NCI-H2081 (cell line): ENCODE data around the gene OR51B6.
"Not testable (repeated sequence)": the region's sequence is repeated elsewhere in the genome, so short reads cannot be mapped to it uniquely, and the experiment has no call there.

Experiments used
- DNase-seq, 2 experiments: peaks; one replicate each; lab custom pipeline; 2025; lab: John Stamatoyannopoulos, UW

The OR51B6 gene, protein sequence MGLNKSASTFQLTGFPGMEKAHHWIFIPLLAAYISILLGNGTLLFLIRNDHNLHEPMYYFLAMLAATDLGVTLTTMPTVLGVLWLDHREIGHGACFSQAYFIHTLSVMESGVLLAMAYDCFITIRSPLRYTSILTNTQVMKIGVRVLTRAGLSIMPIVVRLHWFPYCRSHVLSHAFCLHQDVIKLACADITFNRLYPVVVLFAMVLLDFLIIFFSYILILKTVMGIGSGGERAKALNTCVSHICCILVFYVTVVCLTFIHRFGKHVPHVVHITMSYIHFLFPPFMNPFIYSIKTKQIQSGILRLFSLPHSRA

DNA sequence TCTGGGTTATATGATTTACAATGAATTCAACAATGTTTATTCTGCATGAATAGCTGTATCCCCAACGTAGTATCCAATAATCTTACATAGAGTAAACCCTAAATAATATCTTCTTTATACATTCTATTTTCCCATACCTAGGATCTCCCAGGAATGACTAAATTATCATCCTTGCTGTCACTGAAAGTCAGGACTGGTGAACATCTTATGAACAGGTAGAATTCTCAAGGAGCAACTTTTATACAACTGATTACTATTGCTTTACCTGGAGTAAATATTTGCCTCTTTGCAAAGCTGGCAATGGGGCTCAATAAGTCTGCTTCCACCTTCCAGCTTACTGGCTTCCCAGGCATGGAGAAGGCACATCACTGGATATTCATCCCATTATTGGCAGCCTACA lies at the start of gene OR51B6:
OR51B6 (plus strand) TSS at position 301 of the 400 bp plus-strand sequence; CDS start at position 301, 0 bp downstream.
- DNase-seq, result no peak

DNA sequence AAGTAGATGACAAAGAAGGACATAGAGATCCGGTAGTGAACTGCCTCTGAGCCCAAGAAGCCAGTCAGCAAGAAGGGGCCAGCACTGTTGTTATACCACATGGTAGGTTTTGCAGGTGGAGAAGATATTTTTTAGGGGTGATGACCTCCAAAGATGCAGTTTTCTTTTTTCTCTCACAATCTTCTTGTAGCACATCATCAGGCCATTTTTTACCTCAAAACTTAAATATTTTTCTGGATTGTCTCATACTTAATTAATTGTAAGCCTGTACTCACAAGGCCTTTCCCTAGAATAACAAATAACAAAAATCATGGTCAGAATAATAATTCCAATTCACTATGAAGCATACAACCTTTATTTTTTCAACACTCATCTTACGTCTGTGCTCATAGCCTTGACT lies 49.5 kb upstream of the OR51B6 start, which contains the start of gene OR51B4:
OR51B4 (minus strand) TSS at position 101 of the 400 bp plus-strand sequence; CDS start at position 101, 0 bp downstream.
- DNase-seq, result no peak

DNA sequence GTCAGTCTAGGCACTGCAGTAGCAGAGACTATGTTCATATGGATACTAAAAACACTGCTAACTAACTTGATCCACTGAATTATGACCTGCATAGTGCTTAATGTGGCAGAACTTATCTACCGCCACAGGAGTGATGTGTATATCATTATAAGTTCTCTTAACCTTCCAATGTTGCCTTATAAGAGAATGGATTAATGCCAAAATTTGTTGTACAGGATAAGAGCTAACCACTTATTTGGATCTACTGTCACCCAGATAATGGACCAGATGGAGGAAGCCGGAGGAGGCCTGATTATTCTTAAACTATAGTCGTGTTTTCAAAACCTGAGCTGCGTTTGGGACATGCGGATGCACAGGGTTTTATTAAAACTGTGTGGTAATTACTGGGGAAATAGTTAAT lies 47.7 kb upstream of the OR51B6 start:
- DNase-seq, result no peak

DNA sequence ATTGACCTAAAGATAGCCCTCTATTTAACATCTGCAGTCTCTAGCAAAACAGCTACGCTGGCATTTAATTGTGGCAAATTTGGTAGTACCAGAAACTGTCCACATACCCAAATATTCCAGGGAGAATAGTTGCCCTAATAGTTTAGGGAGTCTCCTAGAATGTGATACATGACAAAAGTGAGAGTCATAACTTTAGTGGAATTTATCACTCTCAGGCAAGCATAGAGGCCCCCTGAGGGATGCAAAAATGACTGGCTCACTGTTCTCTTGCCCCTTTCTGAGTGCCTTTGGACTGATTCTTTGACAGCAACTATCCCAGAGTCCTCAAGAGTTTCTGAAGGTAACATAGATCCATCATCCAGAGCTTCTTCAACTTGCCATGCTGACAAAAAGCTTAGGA lies 47.3 kb upstream of the OR51B6 start:
- DNase-seq, result no peak

DNA sequence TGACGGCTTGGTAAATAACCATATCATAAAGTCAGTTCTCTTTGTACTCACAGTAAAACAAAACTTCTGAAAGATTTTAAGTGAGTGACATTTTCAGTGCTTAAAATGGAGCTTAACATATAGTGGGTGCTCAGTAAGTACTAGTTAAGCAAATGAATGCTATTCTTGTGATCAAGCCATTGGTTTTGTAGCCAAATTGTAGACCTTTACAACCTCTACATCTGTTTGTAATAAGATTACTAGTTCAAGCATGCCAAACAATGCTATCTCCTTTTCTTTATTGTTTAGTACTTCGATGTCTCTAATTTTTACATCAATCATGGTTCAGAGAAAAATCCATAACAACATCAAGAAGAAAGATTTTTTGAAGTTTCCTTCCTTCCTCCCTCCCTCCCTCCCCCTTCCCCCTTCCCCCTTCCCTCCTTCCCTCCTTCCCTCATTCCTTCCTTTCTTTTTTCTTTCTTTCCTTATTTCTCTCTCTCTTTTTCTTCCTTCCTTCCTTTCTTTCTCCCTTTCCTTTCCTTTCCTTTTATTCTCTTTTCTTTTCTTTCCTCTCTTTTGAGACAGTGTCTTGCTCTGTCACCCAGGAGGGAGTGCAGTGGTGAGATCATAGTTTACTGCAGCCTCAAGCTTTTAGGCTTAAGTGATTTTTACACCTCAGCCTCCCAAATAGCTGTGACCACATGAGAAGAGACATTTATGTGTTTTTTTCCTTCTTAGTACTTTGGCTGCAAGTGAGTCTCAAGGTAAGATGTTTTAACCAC lies 43.9 kb upstream of the OR51B6 start:
- DNase-seq, result no peak

DNA sequence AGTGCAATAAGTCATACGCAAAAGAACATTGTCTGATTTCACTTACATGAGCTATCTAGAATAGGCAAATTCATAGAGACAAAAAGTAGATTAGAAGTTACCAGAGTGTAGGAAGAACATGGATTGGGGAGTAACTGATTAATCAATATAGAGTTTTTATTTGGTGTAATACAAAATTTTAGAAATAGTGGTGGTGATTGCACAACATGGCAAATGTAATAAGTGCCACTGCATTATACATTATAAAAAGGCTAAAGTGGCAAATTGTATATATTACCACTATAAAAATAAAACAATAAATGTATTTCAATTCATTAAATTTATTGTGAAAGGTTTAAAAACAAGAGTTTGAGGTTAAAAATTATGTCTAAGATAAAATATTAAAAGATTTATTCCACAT lies 40.9 kb upstream of the OR51B6 start:
- DNase-seq, result no peak

DNA sequence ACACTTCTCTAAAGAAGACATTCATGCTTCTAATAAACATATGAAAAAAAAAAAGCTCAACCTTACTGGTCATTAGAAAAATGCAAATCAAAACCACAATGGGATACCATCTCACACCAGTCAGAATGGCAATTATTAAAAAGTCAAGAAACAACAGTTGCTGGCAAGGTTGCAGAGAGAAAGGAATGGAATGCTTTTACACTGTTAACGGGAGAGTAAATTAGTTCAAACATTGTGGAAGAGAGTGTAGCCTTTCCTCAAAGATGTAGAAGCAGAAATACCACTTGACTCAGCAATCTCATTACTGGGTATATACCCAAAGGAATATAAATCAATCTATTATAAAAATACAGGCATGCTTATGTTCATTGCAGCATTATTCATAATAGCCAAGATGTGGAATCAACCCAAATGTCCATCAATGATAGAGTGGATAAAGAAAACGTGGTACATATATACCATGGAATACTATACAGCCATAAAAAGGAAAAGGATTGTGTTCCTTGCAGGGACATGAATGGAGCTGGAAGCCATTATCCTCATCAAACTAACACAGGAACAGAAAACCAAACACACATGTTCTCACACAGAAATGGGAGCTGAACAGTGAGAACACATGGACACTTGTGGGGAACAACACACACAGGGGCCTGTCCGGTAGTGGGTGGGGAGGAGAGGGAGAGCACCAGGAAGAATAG lies 37.8 kb upstream of the OR51B6 start:
- not testable (repeated sequence) for DNase-seq

DNA sequence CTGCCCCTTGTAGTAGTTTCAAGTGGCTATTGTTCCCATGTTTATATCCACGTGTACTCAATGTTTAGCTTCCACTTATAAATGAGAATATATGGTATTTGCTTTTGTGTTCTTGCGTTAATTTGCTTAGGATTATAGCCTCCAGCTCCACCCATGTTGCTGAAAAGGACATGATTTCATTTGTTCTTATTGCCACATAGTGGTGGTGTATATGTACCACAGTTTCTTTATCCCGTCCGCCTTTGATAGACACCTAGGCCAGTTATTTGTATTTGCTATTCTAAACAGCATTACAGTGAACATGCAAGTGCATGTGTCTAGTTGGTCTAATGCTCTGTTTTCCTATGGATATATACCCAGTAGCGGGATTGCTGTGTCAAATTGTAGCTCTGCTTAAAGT lies 34.0 kb upstream of the OR51B6 start:
- DNase-seq, result no peak

DNA sequence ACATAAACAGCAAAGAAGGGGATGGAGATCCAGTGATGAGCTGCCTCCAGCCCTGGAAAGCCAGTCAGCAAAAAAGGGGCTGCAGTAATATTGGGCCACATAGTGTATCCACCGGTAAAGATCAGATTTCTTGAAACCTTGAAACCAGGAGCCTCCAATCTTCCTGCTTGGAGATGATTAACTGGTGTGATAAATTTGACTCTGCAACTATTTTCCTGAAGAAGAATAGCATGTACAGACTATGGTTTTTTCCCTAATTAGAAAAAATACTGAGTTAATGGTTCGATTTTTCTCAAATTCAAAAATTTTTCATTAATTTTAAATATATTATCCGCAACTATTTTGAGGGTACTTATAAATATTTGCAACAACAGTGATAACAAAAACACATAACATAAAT lies 27.1 kb upstream of the OR51B6 start, which contains the start of gene OR51B2:
OR51B2 (minus strand) TSS at position 101 of the 400 bp plus-strand sequence; CDS start at position 101, 0 bp downstream.
- DNase-seq, result no peak

DNA sequence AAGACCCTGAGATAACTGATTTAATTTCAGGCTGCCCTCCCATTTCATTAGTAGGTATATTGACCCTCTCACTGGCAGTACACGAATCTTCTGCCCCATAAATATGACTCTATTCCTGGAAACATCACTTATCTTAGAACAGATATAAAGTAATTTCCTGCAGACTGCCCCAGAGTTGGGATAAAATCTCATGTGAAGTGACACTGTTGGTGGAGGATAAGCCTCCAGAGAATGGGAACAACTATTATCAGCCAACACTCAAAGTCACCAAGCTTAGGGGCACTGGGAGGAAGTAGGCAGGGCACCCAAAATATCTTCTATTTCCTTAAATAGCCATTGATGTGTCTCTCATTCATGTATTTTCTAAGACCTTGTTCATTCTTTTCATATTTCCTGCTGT lies 16.1 kb upstream of the OR51B6 start:
- no peak for DNase-seq

DNA sequence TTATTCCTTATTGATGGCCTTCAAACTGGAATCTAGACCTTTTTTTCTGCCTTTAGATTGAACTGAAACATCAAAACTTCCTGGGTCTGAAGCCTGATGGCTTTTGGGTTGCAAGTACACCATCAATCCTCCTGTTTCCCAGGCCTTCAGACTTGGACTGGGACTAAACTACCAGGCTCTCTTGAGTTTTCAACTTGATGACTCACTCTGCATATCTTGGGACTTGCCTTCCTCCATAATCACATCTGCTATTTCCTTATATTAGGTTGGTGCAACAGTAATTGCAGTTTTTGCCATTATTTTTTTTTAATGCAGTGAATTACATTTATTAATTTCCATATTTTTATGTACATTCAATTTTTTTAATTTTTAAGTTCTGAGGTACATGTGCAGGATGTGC lies 15.0 kb upstream of the OR51B6 start:
- DNase-seq, result no peak

DNA sequence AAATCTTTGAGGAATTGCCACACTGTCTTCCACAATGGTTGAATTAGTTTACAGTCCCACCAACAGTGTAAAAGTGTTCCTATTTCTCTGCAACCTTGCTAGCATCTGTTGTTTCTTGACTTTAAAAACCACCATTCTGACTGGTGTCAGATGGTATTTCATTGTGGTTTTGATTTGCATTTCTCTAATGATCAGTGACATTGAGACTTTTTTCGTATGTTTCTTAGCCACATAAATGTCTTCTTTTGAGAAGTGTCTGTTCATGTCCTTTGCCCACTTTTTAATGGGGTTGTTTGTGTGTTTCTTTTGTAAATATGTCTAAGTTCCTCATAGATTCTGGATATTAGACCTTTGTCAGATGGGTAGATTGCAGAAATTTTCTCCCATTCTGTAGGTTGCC lies 14.1 kb upstream of the OR51B6 start:
- DNase-seq, result not testable (repeated sequence)

DNA sequence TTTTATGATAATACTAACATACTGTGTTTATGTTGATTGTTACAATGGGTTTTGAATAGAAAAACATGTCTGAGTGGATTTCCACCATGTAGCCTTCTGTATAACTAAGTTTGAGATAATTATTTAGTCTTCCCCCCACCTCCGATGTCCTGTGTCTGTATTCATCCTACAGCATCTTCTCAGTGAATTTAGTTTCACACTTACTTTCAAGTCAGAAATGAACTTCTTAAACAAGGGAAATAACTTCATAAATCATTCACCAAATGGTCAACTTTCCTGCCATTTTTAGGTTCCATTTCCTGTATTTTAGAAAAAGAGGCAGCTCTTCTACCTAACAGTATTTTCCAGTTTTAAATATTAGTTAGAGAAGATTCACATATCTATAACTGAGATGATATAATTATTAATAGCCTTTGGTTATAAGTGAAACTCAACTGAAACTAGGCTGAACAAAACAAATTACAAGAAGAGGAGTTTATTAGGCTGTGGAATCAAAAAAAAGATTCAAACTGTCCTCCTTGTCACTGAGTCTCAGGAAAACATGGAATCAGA lies 11.5 kb upstream of the OR51B6 start:
- DNase-seq, result no peak

DNA sequence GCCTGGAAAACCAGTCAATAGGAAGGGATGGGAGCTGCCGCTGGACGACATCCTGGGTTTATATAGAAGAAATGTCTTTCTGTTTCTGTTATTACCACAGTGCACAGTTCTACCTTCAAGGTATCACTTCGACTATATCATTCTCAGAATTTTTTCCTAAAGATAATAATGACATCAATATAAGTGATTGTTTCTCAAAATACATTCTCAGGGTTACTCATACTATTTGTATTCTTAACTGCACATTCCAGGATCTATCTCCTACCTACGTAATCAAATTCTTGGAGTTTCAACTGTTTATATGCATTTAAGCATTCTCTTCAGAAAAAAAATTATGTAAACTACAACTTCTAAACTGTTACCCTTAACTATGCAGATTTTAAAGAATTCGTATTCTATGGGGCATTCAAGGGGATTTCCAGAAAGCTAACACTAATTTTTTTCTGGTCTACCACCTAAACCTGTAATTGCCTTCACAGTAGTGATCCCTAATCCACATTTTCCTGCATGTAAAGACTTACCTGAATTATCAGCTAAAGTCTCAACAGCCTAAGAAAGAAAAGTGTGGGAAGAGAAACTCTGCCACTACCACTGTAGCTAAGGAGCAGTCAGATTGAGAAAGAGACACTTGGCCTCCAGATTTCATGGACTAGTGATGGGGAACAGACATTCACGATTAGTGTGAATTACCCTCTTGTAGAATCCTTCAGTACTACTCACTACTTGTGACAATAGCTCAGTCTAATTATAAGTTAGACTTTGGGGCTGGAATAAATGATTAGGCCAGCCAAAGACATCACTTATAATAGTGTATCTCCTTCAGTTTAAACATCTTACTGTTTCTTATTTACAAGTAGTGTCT lies 7.6 kb upstream of the OR51B6 start, which contains the start of gene OR51B5:
OR51B5 (minus strand) TSS at position 51 of the 862 bp plus-strand sequence; CDS start at position 51, 0 bp downstream.
- DNase-seq, result no peak

DNA sequence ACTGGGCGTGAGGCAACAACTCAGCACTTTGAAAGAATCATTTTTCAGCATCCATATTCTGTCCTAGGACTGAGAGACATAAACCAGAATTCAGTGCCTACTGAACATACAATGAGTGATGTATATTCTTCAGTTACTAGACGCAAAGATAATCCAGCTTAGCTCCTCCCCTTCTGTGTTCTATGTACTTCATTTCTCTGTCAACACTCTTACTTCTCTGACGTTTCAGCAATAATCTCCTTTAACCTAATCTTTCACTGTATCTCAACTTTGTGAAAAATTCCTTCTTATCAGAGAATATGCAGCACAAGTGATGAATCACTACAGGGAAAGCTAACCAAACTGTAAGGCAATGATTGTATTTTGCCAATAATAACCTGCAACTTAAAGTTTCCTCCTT lies 5.5 kb upstream of the OR51B6 start:
- DNase-seq, result no peak

DNA sequence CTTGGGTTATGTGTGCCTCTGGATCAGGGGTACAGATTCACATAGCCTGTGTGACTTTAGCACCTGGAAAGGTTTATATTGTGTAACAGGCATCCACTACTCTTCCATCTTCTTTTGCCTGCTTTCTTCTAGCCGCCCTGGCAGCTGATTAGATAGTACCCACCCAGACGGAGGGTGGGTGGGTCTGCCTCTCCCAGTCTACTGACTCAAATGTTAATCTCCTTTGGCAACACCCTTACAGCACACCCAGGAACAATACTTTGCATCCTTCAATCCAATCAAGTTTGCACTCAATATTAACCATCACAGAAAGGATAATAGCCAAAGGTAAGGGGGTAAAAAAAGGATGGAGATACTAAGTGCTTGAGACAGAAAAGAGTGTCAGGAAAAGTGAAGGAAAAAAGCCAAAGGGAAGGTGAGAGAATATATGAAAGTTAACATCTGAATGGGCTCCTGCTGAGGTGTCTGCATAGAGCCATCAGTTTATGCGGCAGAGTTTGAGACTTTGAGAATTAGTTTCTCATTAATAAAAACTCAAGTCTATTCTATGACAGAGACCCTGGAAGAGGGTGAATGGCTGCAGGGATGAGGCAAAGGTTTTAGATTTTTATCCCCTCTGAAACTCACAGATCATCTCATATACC lies 2.6 kb upstream of the OR51B6 start:
- DNase-seq, result no peak

DNA sequence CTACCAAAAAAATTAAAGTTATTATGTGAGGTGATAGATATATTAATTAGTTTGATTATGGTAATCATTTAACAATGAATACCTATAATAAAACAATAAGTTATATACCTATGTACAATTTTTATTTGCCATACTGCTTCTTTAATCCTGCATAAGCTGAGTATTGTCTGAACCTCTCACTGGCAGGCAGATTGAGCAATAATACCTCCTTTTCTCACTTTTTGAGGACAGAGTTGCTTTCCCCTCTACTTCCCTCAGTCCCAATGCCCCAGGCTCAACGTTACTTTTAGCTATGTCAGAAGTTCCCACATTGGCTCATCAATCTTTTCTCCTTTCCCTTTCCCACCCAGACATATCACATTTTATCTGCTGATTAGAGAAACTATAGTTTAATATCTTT lies 1.8 kb upstream of the OR51B6 start:
- no peak for DNase-seq

DNA sequence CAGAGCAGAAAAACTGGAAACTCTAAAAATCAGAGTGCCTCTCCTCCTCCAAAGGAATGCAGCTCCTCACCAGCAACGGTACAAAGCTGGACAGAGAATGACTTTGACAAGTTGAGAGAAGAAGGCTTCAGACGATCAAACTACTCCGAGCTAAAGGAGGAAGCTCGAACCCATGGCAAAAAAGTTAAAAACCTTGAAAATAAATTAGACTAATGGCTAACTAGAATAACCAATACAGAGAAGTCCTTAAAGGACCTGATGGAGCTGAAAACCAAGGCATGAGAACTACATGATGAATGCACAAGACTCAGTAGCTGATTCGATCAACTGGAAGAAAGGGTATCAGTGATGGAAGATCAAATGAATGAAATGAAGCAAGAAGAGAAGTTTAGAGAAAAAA lies 4.7 kb downstream of the OR51B6 start:
- not testable (repeated sequence) for DNase-seq

DNA sequence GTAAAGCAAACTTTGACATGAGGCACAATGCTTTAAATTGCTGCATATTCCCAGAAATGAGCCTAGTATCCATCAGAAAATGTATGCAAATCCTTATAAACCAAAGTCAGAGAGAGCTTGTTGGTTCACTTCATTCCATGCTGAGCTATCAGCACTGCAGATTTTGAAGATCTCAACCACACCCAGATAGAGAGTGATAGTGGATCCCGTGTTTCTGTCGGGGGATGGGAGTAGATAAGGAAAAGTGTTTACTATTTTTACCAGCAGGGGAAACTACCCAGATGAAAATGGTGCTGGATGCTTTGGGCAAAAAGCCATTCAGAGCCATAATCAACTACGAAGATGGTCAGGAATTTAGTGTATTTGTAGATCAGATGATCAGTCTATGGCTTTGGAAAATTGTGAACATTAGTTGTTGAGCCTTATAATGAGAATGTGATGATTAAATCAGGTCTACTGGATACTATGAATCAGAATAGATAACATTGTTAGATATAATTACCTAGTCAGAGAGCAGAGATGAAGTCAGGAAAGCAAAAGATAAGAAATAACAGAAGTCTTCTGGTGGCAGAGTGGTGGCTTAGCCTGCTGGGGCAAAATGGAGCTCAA lies 10.8 kb downstream of the OR51B6 start:
- DNase-seq, result no peak

DNA sequence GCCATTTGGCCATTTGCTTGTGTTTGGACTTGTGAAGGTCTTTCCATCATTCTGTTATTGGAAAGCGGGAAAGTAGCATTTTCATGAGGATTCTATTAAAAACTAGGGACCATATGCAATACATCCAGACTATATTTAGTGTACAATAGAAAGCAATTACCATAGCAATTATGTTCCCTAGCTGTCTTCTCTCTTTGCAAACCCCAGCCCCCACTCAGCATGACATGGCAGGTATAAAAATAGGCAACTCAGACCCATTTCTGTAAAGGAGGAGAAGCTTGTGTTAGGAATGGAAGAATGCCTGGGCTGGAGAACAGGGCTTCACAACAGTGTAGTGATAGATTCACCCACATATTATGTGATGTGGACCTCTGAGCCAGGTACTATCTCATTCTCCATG lies 12.4 kb downstream of the OR51B6 start:
- no peak for DNase-seq
